HCT116 (cell line): Measurements from ENCODE around the gene MLXIPL. TPM values are rescaled to one million over a fixed set of nuclear protein-coding genes. Genes with fewer than 3 reads are reported as not detected.

ENCODE experiments used
- ATAC-seq: fragments of 200-7000 bp; cut with Tn5 transposase; 2 replicates; pipeline ENCODE4 v1.9.1; 2020; ENCODE audit warnings: mild to moderate bottlenecking, moderate library complexity
- BruUV-seq: library from RNA; stranded (reverse); fragments of 400-500 nt; replicated peaks from 2 replicates; lab custom pipeline; 2021; lab: Mats Ljungman, UMichigan
- CTCF ChIA-PET: fragments of 300-600 bp; sonication (Branson Sonifier 250); formaldehyde crosslinking; loops from one replicate; lab custom pipeline; 2021; ENCODE audit warnings: antibody characterized with exemption; lab: Charles Lee
- POLR2A ChIA-PET: fragments of 300-600, 350-600 bp; sonication (Branson Sonifier 250); formaldehyde crosslinking; loops from one replicate; lab custom pipeline; 2021; ENCODE audit warnings: antibody characterized with exemption; lab: Charles Lee
- RAD21 ChIA-PET, 2 experiments: fragments of 300-600 bp; sonication (Branson Sonifier 250); formaldehyde crosslinking; loops; one replicate each; lab custom pipeline; 2023; ENCODE audit warnings: low total read pairs in 2 of 2; ENCODE audit not compliant: uncharacterized antibody in 2 of 2, unreplicated experiment in 2 of 2, low non-redundant PET in 1 of 2; lab: Charles Lee
- DNase-seq: peaks from one replicate; pipeline ENCODE4 v3.0.0-alpha.2; 2010; ENCODE audit warnings: low read depth, low spot score
- H2AFZ ChIP-seq: fragments of 200-600 bp; shearing (Covaris generic), sonication (generic); 2 replicates; pipeline ENCODE4 v1.6.1; 2017; ENCODE audit warnings: low read depth, mixed run types, mixed read lengths, antibody characterized with exemption, low read length; ENCODE audit not compliant: poor library complexity, severe bottlenecking
- H3K27ac ChIP-seq: 2 replicates; pipeline ENCODE4 v1.5.1; 2012; ENCODE audit warnings: low read depth, low read length
- H3K27me3 ChIP-seq: fragments of 200-600 bp; sonication (generic); 2 replicates; pipeline ENCODE4 v1.6.1; 2016; ENCODE audit warnings: mixed run types, low read length, mixed read lengths; ENCODE audit not compliant: insufficient read depth
- H3K36me3 ChIP-seq, 2 experiments: fragments of 200-500 bp in 1 of 2; fragments of 200-600 bp in 1 of 2; sonication (Bioruptor generic) in 1 of 2; sonication (generic) in 1 of 2; 2 replicates each; pipeline versions ENCODE4 v1.5.1 to v1.6.1; 2014 to 2016; ENCODE audit warnings: low read length in 2 of 2, inconsistent platforms in 1 of 2, mixed read lengths in 1 of 2, mixed run types in 1 of 2; ENCODE audit not compliant: insufficient read depth in 2 of 2, control insufficient read depth in 1 of 2
- H3K4me1 ChIP-seq, 2 experiments: fragments of 200-600 bp in 1 of 2; sonication (generic) in 1 of 2; 2 replicates each; pipeline versions ENCODE4 v1.5.1 to v1.6.1; 2012 to 2017; ENCODE audit warnings: low read length in 2 of 2, inconsistent platforms in 1 of 2, mild to moderate bottlenecking in 1 of 2, mixed read lengths in 1 of 2, mixed run types in 1 of 2, moderate library complexity in 1 of 2; ENCODE audit not compliant: insufficient read depth in 2 of 2, control insufficient read depth in 1 of 2
- H3K4me2 ChIP-seq: fragments of 200-600 bp; sonication (generic); 2 replicates; pipeline ENCODE4 v1.6.1; 2017; ENCODE audit warnings: mixed run types, low read length, mixed read lengths
- H3K4me3 ChIP-seq, 2 experiments: fragments of 200-600 bp in 1 of 2; sonication (generic) in 1 of 2; replicated peaks in 1 of 2; 2 replicates each; pipeline ENCODE4 v1.5.1; 2011 to 2016; ENCODE audit warnings: low read length in 2 of 2, control low read depth in 1 of 2, low read depth in 1 of 2, mild to moderate bottlenecking in 1 of 2, mixed read lengths in 1 of 2, mixed run types in 1 of 2
- H3K79me2 ChIP-seq: fragments of 200-600 bp; sonication (generic); 2 replicates; pipeline ENCODE4 v1.6.1; 2017; ENCODE audit warnings: mild to moderate bottlenecking, mixed run types, low read length, moderate library complexity, mixed read lengths; ENCODE audit not compliant: insufficient read depth
- H3K9ac ChIP-seq: fragments of 200-600 bp; sonication (generic); 2 replicates; pipeline ENCODE4 v1.6.1; 2016; ENCODE audit warnings: low read length, mixed read lengths
- H3K9me2 ChIP-seq: fragments of 200-600 bp; sonication (generic), shearing (Covaris generic); 2 replicates; pipeline ENCODE4 v1.6.1; 2017; ENCODE audit warnings: mixed run types, mild to moderate bottlenecking, moderate library complexity; ENCODE audit not compliant: insufficient read depth
- H3K9me3 ChIP-seq, 2 experiments: fragments of 200-500 bp in 1 of 2; fragments of 200-600 bp in 1 of 2; sonication (Bioruptor generic) in 1 of 2; sonication (generic) in 1 of 2; 2 replicates each; pipeline ENCODE4 v1.6.1; 2014 to 2017; ENCODE audit warnings: low read length in 2 of 2, mixed read lengths in 2 of 2, inconsistent platforms in 1 of 2, low read depth in 1 of 2, mild to moderate bottlenecking in 1 of 2, mixed run types in 1 of 2, moderate library complexity in 1 of 2; ENCODE audit not compliant: control insufficient read depth in 1 of 2, insufficient read depth in 1 of 2
- H4K20me1 ChIP-seq: fragments of 200-600 bp; sonication (generic), shearing (Covaris generic); 2 replicates; pipeline ENCODE4 v1.6.1; 2017; ENCODE audit warnings: mixed run types, mild to moderate bottlenecking, moderate library complexity; ENCODE audit not compliant: insufficient read depth
- CBX3 ChIP-seq: IDR thresholded peaks from 2 replicates; pipeline ENCODE4 v1.6.1; 2012; ENCODE audit warnings: low read depth
- SIN3A ChIP-seq: IDR thresholded peaks from 2 replicates; pipeline ENCODE4 v1.6.1; 2012; ENCODE audit warnings: low read depth
- YY1 ChIP-seq: IDR thresholded peaks from 2 replicates; pipeline ENCODE4 v1.6.1; 2011; ENCODE audit warnings: low read length, low read depth, moderate library complexity, mild to moderate bottlenecking; ENCODE audit not compliant: insufficient replicate concordance; ENCODE audit errors: extremely low read depth
- intact Hi-C: fragments of 100-400 bp; cut with micrococcal nuclease; formaldehyde crosslinking; loops from 2 replicates; pipeline ENCODE4 v1.10.0; 2022
- total RNA-seq: library from RNA; stranded (reverse); gene quantifications from one replicate; pipeline ENCODE4 v1.2.1, GENCODE V29; 2021; ENCODE audit not compliant: unreplicated experiment
- TF ChIP-seq, protein P1 (sequence below): IDR thresholded peaks from 2 replicates; pipeline ENCODE4 v1.6.1; 2012; ENCODE audit warnings: low read depth

Gene MLXIPL
- total RNA-seq, 1 experiment from 2014 or later = 79.4 TPM

DNA sequence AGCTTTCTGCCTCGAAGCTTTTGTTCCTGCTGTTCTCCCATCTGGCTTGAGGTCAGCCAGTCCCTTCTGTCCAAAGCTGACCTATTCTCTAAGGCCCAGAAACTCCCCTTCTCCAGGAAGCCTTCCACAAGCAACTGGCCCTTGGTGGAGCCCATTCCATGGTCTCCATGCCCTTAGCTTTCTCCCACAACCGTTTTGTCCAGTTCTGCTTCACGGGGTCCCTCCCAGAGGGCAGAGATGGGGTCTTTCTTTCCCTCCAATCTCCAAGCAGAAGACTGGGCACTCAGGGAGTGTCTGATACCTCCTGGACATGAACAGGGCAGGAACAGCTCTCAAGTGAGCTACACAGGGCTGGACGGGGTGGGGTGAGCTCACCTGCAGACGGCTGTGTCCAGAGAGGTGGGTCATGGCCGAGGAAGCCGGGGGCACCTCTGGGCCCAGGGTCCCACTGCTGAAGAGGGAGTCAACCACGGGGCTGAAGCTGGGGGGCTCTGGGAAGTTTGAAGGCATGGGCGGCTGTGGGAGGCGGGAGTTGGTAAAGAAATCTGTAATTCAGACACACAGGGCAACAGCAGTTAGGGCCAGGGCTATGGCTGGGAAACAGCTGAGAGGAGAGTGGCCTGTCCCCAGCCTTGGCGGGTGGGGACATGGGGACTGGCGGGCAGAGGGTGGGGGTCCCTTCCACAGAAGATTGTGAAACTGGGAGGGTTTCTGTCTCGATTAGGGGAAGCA is 25.0 kb downstream of the MLXIPL start (continued):
- TF ChIP-seq, protein P1, sequence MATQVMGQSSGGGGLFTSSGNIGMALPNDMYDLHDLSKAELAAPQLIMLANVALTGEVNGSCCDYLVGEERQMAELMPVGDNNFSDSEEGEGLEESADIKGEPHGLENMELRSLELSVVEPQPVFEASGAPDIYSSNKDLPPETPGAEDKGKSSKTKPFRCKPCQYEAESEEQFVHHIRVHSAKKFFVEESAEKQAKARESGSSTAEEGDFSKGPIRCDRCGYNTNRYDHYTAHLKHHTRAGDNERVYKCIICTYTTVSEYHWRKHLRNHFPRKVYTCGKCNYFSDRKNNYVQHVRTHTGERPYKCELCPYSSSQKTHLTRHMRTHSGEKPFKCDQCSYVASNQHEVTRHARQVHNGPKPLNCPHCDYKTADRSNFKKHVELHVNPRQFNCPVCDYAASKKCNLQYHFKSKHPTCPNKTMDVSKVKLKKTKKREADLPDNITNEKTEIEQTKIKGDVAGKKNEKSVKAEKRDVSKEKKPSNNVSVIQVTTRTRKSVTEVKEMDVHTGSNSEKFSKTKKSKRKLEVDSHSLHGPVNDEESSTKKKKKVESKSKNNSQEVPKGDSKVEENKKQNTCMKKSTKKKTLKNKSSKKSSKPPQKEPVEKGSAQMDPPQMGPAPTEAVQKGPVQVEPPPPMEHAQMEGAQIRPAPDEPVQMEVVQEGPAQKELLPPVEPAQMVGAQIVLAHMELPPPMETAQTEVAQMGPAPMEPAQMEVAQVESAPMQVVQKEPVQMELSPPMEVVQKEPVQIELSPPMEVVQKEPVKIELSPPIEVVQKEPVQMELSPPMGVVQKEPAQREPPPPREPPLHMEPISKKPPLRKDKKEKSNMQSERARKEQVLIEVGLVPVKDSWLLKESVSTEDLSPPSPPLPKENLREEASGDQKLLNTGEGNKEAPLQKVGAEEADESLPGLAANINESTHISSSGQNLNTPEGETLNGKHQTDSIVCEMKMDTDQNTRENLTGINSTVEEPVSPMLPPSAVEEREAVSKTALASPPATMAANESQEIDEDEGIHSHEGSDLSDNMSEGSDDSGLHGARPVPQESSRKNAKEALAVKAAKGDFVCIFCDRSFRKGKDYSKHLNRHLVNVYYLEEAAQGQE = no peak
- TF ChIP-seq, all 23 proteins: peak for 0

- Histone ChIP-seq H3K27me3 (no peaks in the 10 kb centered on the region), H4K20me1 (no peaks in the 10 kb centered on the region), H3K79me2 (no peaks in the 10 kb centered on the region), H3K4me2 (no peak overlapping the region), H3K4me1 (peaks cover 10 to 21% of the 10 kb centered on the region in 2 experiments; a peak in 3 of 4 replicates), H3K27ac (no peak overlapping the region), H3K9me2 (no peaks in the 10 kb centered on the region), H3K9ac (no peak overlapping the region), H3K36me3 (no peaks in the 10 kb centered on the region; a peak in 1 of 4 replicates), H3K4me3 (no peak overlapping the region), H3K9me3 (no peaks in the 10 kb centered on the region), H2AFZ (no peak overlapping the region)
- RAD21 ChIA-PET = interaction anchor here in 1 of 2 experiments (1.0 kb wide), 1 partner anchor 256 kb away, joined by 3 read pairs; no protein-coding TSS in a partner anchor
- BruUV-seq = no TSS peak
- CTCF ChIA-PET = no interaction called here
- intact Hi-C loops = no loop called here
- DNase-seq (no peak), ATAC-seq (no peak)
- TF ChIP-seq SIN3A (no peak), YY1 (no peak), CBX3 (no peak)
- POLR2A ChIA-PET = no interaction called here
Measured at GRCh38 chr7:73597978-73598782, 26.1 kb downstream of the MLXIPL start.
